VCaP (cell line): ENCODE measurements around the gene ADIPOR2.
A peak's percentile ranks its signal among the peaks of the same experiment; 100 is the strongest.

Experiments
- H3K27ac ChIP-seq: fragments of 450-650 bp; 2 replicates; pipeline ENCODE4 v1.5.1; 2017
- CTCF ChIP-seq: fragments of 450-650 bp; conservative IDR thresholded peaks from 2 replicates; pipeline ENCODE4 v1.5.1; 2017; ENCODE audit warnings: mild to moderate bottlenecking, moderate library complexity

Gene ADIPOR2

GRCh38 chr12:1766110-1766509 is 75.2 kb downstream of the ADIPOR2 start:
- no peak for TF ChIP-seq CTCF
- H3K27ac ChIP-seq: no peak overlapping the region

GRCh38 chr12:1767407-1768090 is 76.7 kb downstream of the ADIPOR2 start:
- no peak for TF ChIP-seq CTCF
- peak overlapping the region; percentile 51 for H3K27ac ChIP-seq

- peak overlapping the region; percentile 51 for H3K27ac ChIP-seq
- no peak for TF ChIP-seq CTCF
These were observed 77.7 kb downstream of the ADIPOR2 start for GRCh38 chr12:1768615-1769014.

- TF ChIP-seq CTCF: no peak
- H3K27ac ChIP-seq: no peak overlapping the region
These were observed 79.1 kb downstream of the ADIPOR2 start for GRCh38 chr12:1769809-1770494.

GRCh38 chr12:1773937-1774655 is 83.2 kb downstream of the ADIPOR2 start:
- H3K27ac ChIP-seq: peak overlapping the region; percentile 33
- TF ChIP-seq CTCF: no peak

GRCh38 chr12:1776170-1776921 is 85.5 kb downstream of the ADIPOR2 start:
- no peak for TF ChIP-seq CTCF
- H3K27ac ChIP-seq: no peak overlapping the region

GRCh38 chr12:1777798-1778197 is 86.9 kb downstream of the ADIPOR2 start:
- H3K27ac ChIP-seq: no peak overlapping the region
- no peak for TF ChIP-seq CTCF
